Panc1 (cell line): ENCODE measurements around the gene FNDC4.

ENCODE experiments used
- TCF7L2 ChIP-seq: IDR thresholded peaks from 2 replicates; pipeline ENCODE4 v1.6.1; 2011; ENCODE audit warnings: mild to moderate bottlenecking, low read depth, low read length, inconsistent platforms
- TF ChIP-seq, protein P1 (sequence below): fragments of 450-650 bp; IDR thresholded peaks from 2 replicates; pipeline ENCODE4 v1.5.1; 2017; ENCODE audit warnings: mild to moderate bottlenecking

DNA sequence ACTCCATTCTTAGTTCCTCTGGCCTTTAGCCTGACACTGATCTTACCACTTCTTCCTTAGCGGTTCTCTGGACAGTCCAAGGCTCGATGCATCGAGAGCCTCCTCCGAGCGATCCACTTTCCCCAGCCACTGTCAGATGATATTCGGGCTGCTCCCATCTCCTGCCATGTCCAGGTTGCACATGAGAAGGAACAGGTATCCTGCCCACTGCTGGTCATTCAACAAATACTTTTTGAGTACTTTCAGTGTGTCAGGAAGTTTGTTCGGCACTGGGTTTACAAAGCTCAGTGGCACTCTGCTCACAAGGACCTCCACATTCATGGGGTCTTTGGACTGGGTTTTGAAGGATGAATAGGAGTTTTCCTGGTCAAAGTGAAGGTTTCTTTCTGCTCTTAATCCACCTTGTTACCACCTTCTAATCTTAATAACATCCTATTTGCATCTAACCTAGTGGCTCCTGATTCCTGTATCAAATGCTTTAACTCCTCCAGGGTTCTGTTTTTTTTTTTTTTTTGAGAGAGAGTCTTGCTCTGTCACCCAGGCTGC lies 27.5 kb upstream of the FNDC4 start:
- TF ChIP-seq, protein P1, sequence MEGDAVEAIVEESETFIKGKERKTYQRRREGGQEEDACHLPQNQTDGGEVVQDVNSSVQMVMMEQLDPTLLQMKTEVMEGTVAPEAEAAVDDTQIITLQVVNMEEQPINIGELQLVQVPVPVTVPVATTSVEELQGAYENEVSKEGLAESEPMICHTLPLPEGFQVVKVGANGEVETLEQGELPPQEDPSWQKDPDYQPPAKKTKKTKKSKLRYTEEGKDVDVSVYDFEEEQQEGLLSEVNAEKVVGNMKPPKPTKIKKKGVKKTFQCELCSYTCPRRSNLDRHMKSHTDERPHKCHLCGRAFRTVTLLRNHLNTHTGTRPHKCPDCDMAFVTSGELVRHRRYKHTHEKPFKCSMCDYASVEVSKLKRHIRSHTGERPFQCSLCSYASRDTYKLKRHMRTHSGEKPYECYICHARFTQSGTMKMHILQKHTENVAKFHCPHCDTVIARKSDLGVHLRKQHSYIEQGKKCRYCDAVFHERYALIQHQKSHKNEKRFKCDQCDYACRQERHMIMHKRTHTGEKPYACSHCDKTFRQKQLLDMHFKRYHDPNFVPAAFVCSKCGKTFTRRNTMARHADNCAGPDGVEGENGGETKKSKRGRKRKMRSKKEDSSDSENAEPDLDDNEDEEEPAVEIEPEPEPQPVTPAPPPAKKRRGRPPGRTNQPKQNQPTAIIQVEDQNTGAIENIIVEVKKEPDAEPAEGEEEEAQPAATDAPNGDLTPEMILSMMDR = no peak; the same call in 1 of the 2 replicates
- no peak for TF ChIP-seq TCF7L2
